HUES64 (cell line): ENCODE data around the gene RAB6B. TPM values are rescaled to one million over a fixed set of nuclear protein-coding genes. Genes with fewer than 3 reads are reported as not detected.

Experiments
- H3K27ac ChIP-seq: 2 replicates; pipeline ENCODE4 v1.7.0; 2013; ENCODE audit warnings: low read depth, low read length, inconsistent platforms
- H3K27me3 ChIP-seq: 2 replicates; pipeline ENCODE4 v1.6.1; 2013; ENCODE audit warnings: mild to moderate bottlenecking, low read length; ENCODE audit not compliant: insufficient read depth
- H3K36me3 ChIP-seq: 2 replicates; pipeline ENCODE4 v1.6.1; 2013; ENCODE audit warnings: mild to moderate bottlenecking, low read length; ENCODE audit not compliant: insufficient read depth
- H3K4me1 ChIP-seq: 2 replicates; pipeline ENCODE4 v1.6.1; 2013; ENCODE audit warnings: mild to moderate bottlenecking, low read length, moderate library complexity; ENCODE audit not compliant: insufficient read depth
- H3K4me3 ChIP-seq: 2 replicates; pipeline ENCODE4 v1.5.1; 2013; ENCODE audit warnings: mild to moderate bottlenecking, low read length, moderate library complexity
- H3K9ac ChIP-seq: 2 replicates; pipeline ENCODE4 v1.6.1; 2013; ENCODE audit warnings: mild to moderate bottlenecking, low read depth, low read length
- H3K9me3 ChIP-seq: 2 replicates; pipeline ENCODE4 v1.6.1; 2013; ENCODE audit warnings: low read depth, low read length; ENCODE audit not compliant: insufficient read depth
- WGBS: fragments of 150-250, 120-280 bp; methylation state at CpG from one replicate; pipeline ENCODE4 v1.1.7; 2013; ENCODE audit warnings: missing lambda C conversion rate; 5-methylcytosine and 5-hydroxymethylcytosine counted together
- polyA plus RNA-seq, 2 experiments: library from polyadenylated mRNA; stranded (reverse); fragments of 50-300 nt; gene quantifications; one replicate each; pipeline ENCODE4 v1.2.3, GENCODE V29; 2013

RAB6B gene
- 5.6 TPM for polyA plus RNA-seq (2013, experiment 1 of 2)
- polyA plus RNA-seq (2013, experiment 2 of 2), result 7.2 TPM

DNA sequence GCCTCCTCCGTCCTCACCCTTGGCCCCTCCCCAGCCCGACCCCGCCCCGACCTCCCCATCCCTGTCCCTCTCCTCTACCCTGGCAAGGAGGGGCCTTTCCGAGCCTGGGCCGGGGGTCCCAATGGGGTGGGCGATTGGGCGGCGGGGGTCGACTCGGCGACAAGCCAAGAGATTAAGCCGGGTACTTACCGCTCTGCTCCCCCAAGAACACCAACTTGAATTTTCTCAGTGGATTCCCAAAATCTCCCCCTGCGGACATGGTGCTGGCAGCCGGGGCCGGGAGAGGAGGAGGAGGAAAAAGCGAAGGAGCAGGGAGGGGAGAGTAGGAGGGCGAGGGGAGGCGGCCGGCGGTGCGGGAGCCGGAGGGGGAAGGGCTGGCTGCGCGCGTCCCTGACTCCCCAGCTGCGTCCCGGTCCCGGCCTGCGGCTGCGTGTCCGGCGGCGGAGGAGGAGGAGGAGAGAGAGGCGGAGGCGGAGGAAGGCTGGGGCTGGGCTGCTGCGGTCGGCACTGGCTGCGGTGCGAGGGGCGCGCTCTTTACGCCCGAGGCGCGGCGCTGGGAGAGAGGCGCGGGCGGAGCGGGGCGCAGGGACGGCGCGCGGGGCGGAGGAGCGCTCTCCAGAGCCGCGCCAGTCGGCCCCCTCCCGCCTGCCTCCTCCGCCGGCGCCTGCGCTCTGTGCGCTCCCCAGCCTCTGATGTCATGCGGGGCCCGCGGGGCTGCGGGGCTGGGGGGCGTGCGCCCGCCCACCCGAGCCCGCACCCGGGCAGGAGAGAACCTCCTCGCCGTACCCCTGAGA is at the start of gene RAB6B:
RAB6B (minus strand) TSS at position 675 of the 794 bp plus-strand sequence; CDS start at position 259, 416 bp downstream.
- peak within 1 kb of the TSS; percentile 13 for H3K9ac ChIP-seq

DNA sequence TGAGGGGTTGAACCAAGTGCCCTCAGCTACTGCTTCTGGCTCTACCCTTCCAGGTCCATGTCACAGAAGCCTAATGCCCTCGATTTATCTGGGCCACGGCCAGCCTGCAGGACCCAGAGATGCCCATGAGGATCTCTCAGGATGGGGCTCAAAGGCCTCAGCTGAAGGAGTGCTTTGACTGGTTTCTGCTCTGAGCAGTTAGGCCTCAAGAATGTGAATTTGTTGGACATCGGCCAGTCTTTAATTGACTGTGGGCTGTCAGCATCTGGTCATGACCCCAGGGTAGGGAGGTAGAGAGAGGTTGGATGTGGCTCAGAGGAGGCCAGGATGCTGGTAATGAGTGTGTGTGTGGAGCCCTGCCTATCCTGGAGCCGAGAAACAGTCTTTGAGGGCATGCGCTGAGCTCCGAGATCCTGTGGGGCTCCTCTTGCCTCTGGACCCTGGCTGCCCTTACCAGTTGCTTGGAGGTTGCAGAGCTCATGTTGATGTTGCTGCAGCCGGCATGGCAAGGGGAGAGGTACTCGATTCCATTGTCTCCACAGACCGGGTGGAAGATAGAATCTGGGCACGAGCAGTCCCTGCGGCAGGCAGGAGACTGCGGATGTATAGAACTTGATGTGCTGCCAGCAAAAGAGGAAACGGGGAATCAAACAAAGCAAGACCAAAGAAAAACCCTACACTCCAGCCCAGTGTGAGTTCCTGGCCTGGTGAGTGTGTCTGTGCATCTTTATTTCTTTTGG is 49.1 kb upstream of the RAB6B start:
- peaks cover 6% of the 10 kb centered on the region; the same call in 1 of the 2 replicates for H3K4me1 ChIP-seq

More for the DNA sequence above, at the start of gene RAB6B:
- H3K4me3 ChIP-seq, result peak within 1 kb of the TSS; percentile 66
- no peak within 1 kb of the TSS; the same call in 1 of the 2 replicates for H3K27ac ChIP-seq
- peaks cover 58% of the 10 kb centered on the region for H3K27me3 ChIP-seq
- no peaks in the 10 kb centered on the region for H3K36me3 ChIP-seq
- WGBS, result under 1% methylated on average over 80 of the region's 80 CpGs
- H3K9me3 ChIP-seq, result no peaks in the 10 kb centered on the region
- H3K4me1 ChIP-seq, result 0 out of 2 replicates have a peak, but pooled peaks cover 7% of the 10 kb centered on the region

DNA sequence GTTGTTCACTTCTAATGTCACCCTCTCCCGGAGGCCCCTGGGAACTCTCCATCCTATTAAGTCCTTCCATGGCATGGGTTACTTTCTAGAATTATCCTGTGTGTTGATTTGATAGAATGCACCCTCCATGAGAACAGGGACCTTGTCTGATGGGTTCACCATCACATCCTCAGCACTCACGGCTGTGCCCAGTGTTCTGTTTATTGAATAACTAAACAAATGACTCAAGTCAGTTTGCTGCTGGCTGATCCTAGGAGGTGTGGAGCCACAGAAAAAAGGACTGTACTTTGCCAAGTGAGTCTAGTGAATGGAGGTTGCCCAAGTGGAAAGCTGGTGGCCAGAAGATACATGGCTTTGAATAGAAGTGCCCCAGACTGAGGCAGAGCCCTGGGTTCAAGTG is 48.5 kb upstream of the RAB6B start:
- H3K9me3 ChIP-seq, result no peaks in the 10 kb centered on the region
- H3K27ac ChIP-seq, result no peak overlapping the region
- H3K4me1 ChIP-seq, result peaks cover 1% of the 10 kb centered on the region; the same call in 1 of the 2 replicates
- H3K27me3 ChIP-seq, result no peaks in the 10 kb centered on the region
- no peak overlapping the region for H3K4me3 ChIP-seq
- H3K36me3 ChIP-seq, result no peaks in the 10 kb centered on the region
- WGBS, result 100% methylated on average over 1 of the region's 2 CpGs
- no peak overlapping the region for H3K9ac ChIP-seq

More for the DNA sequence above, 49.1 kb upstream of the RAB6B start:
- Histone ChIP-seq H3K4me3 (no peak overlapping the region), H3K9me3 (no peaks in the 10 kb centered on the region), H3K9ac (no peak overlapping the region), H3K27ac (no peak overlapping the region), H3K36me3 (no peaks in the 10 kb centered on the region), H3K27me3 (no peaks in the 10 kb centered on the region)
- WGBS, result 94% methylated on average over 13 of the region's 13 CpGs

DNA sequence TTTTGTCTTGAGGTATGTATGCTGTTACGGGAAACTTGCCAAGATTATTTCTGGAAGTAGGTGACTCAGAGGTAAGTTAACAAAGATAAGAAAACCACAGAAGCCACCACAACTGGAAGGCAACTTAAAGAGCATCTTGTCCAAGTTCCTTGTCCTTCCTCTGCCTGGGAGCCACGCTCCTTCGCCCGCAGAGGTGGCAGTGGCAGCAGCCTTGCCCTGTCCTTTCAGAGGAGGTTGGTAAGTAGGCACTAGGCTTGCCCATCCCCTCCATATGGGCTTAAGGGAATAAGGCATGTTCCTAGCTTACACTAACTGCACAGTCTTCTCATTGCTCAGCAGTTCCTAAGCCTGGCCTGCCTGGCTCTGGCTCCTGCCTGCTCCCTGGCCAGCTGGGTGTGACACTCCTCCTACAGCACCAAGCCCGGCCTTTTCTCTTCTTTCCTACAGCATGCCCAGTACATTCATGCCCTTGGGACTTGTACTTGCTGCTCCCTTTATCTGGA is 48.0 kb upstream of the RAB6B start:
- Histone ChIP-seq H3K36me3 (no peaks in the 10 kb centered on the region), H3K4me3 (no peak overlapping the region), H3K9me3 (no peaks in the 10 kb centered on the region), H3K4me1 (no peaks in the 10 kb centered on the region), H3K27ac (no peak overlapping the region), H3K9ac (no peak overlapping the region), H3K27me3 (no peaks in the 10 kb centered on the region)
- whole genome bisulfite sequencing, result 95% methylated on average over 4 of the region's 5 CpGs

DNA sequence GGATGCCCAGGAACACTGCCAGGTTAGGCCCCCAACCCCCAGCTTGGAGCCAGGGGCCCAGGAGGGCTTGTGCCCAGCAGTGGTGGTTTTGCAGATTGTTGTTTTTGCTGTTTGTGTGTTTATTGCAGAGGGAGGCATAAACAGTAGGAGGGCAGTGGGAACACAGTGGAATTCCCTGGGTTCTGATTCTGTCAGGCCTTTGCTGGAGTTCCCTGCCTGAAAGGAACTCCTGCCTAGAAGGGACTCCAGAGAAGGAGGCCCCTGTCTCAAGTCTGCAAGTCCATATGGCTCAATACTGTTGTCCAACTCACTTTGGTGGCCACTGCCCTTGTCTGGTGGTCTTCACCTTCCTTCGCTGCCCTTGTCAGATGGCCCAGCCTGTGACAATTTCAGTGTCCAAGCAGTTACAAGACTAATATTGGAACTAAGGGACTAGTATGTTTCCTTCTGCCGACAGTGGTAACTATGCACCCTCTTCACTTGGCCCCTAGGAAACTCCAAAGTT is 47.4 kb upstream of the RAB6B start:
- no peaks in the 10 kb centered on the region for H3K4me1 ChIP-seq

DNA sequence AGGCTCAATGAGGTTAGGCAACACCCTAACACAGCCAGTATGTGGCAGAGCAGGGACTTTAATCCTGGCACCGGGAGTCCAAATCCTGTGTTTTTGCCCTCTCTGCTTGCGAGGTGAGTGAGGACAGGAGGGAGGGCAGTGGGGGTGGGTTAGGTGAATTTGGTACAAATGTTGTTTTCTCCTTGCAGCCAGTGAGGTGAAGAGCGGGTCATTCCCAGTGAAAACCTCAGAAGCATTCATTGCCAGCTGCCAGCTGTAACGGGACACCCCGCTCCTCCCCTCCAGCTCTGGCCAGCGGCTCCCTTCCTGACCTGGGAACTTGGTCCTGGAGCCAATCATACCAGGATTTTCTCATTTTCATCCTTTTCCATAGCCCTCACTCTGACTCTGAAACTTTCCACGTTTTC is 45.7 kb upstream of the RAB6B start:
- no peaks in the 10 kb centered on the region for H3K9me3 ChIP-seq
- H3K9ac ChIP-seq, result no peak overlapping the region
- no peaks in the 10 kb centered on the region for H3K4me1 ChIP-seq
- H3K36me3 ChIP-seq, result no peaks in the 10 kb centered on the region
- 48% methylated on average over 7 of the region's 7 CpGs for WGBS
- H3K27me3 ChIP-seq, result no peaks in the 10 kb centered on the region
- H3K4me3 ChIP-seq, result no peak overlapping the region
- H3K27ac ChIP-seq, result no peak overlapping the region

More for the DNA sequence above, 47.4 kb upstream of the RAB6B start:
- no peak overlapping the region for H3K4me3 ChIP-seq
- no peaks in the 10 kb centered on the region for H3K9me3 ChIP-seq
- H3K27me3 ChIP-seq, result no peaks in the 10 kb centered on the region
- WGBS, result 95% methylated on average over 2 of the region's 2 CpGs
- H3K27ac ChIP-seq, result no peak overlapping the region
- no peaks in the 10 kb centered on the region for H3K36me3 ChIP-seq
- H3K9ac ChIP-seq, result no peak overlapping the region

DNA sequence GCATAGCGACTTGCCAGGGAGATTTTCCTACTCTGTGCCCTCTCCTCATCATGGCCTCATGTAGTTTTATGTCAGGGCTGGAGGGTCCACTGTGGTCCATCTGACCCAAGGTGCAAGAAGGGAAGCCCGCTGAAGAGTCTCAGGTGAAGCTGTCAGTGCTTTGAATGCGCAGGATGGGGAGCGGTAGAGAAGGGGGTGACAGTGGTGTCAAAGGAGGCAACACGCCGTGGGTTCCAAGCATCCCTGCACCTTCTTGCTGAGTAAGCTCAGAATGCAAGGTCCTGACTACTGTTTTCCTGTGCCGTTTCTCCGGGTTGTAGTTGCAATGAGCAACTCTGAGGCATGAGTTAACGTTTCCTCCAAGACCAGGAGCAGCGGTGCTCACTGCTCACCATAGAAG is 44.9 kb upstream of the RAB6B start:
- Histone ChIP-seq H3K27me3 (no peaks in the 10 kb centered on the region), H3K27ac (no peak overlapping the region)
- 87% methylated on average over 10 of the region's 10 CpGs for WGBS

DNA sequence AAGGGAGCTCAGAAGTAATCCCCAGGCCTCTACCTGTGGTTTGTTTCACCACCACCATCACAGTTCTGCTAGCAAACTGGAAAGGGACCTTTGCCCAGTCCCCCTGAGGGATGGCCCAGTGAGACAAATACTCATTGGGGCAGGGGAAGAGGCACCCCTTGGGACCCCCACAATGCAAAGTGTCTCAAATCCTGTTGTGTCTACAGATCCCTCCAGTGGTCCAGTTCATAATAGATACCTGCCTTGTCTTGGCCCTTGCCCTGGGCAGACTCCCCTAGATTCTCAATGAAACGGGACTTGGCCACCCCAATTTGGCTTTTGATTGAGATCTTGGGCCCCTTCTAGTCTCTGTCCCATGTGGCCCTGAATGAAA is 43.8 kb upstream of the RAB6B start:
- no peaks in the 10 kb centered on the region for H3K27me3 ChIP-seq
- no peak overlapping the region for H3K27ac ChIP-seq
- 83% methylated on average over 1 of the region's 1 CpG for WGBS
- H3K36me3 ChIP-seq, result no peaks in the 10 kb centered on the region
- no peaks in the 10 kb centered on the region for H3K4me1 ChIP-seq
- no peak overlapping the region for H3K9ac ChIP-seq
- H3K9me3 ChIP-seq, result no peaks in the 10 kb centered on the region
- no peak overlapping the region for H3K4me3 ChIP-seq

More for the DNA sequence above, 44.9 kb upstream of the RAB6B start:
- no peak overlapping the region for H3K9ac ChIP-seq
- H3K4me1 ChIP-seq, result no peaks in the 10 kb centered on the region
- H3K9me3 ChIP-seq, result no peaks in the 10 kb centered on the region
- H3K4me3 ChIP-seq, result no peak overlapping the region
- H3K36me3 ChIP-seq, result no peaks in the 10 kb centered on the region

DNA sequence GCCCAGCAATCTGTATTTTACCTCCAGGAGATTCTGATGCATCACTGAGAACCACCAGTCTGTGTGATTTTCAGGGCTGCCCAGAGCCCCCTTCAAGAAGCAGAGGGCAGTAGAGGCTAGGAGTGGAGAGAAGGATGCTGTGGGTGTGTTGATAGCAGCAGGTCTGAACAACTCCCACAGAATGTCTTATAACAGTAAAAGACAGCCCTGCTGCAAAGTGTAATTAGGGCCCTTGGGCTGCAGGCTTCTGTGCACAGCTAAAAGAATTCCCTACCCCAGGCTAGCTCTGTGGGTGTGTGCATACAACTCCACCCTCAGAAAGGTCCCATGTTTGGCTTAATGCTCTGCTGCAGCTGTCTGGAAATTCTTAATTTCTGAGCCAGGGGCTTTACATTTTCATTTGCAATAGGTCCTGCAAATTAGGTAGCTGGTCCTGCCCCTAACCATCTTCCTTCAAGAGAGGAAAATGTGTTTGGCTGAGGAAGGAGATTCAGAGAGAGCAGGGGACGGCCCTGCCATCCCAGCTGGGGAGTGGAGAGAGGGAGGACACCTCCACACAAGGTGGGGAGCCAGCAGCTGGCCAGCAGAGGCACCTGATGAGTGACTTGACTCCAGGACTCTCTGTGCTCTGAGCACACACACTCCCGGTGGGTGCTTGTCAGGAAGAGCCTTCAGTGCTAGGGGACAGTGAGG is 43.2 kb upstream of the RAB6B start:
- Histone ChIP-seq H3K9me3 (no peaks in the 10 kb centered on the region), H3K36me3 (no peaks in the 10 kb centered on the region), H3K9ac (no peak overlapping the region), H3K4me3 (no peak overlapping the region), H3K27ac (no peak overlapping the region), H3K4me1 (no peaks in the 10 kb centered on the region), H3K27me3 (no peaks in the 10 kb centered on the region)
- 78% methylated on average over 2 of the region's 2 CpGs for WGBS

DNA sequence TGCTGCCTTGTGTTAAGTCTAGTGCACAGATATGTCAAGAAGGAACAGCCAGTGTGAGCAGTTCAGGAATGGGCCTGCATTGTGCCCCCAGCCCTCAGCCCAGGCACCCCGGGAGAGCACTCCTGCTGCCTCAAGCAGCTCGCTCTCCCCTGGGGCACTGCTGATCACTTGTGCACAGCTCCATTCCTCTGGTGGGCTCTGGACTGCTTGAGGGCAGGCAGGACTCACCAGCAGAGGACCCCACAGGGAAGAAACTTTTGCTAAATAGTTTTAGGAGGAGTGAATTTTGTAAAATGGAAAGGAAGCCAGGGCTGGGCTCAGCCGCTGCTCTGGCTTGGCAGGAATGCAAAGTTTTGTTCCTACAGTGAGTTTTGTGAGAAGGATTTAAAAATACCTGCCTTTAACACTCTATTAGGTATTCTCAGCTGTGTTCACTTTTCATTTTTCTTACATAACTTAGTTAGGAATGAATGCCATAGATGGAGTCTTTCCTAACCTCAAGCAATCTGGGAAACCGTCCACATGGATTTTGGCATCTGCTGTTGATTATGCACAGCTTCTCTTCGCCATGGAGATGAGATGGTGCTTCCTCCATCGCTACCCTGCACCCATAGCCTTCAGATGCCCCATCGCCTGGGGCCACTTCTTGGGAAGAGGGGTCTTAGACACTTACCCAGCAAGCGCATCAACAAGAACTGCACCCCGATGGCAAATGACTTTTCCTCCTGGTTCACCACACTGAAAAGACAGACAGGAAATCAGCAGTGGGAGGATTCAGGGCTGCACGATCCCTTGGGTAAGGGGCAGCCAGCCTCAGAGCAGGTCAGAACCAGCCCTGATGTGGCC is 42.3 kb upstream of the RAB6B start:
- Histone ChIP-seq H3K27me3 (no peaks in the 10 kb centered on the region), H3K4me1 (no peaks in the 10 kb centered on the region), H3K9me3 (no peaks in the 10 kb centered on the region), H3K27ac (no peak overlapping the region), H3K36me3 (no peaks in the 10 kb centered on the region), H3K4me3 (no peak overlapping the region), H3K9ac (no peak overlapping the region)
- 92% methylated on average over 10 of the region's 10 CpGs for WGBS
